Osteocyte (in vitro differentiated cells): ENCODE data around the gene RAMP1. TPM values are rescaled to one million over a fixed set of nuclear protein-coding genes. Genes with fewer than 3 reads are reported as not detected.

Experiments used
- DNase-seq: peaks from one replicate; pipeline ENCODE4 v3.0.0; 2021; ENCODE audit warnings: mixed read lengths; ENCODE audit not compliant: unreplicated experiment; ENCODE audit errors: extremely low spot score
- H3K27ac Mint-ChIP-seq: one replicate; pipeline ENCODE4 v1.8.0; 2021; ENCODE audit warnings: mild to moderate bottlenecking, mixed read lengths; ENCODE audit not compliant: unreplicated experiment
- H3K27me3 Mint-ChIP-seq: one replicate; pipeline ENCODE4 v1.8.0; 2021; ENCODE audit warnings: mixed read lengths; ENCODE audit not compliant: unreplicated experiment
- H3K36me3 Mint-ChIP-seq: one replicate; pipeline ENCODE4 v1.8.0; 2021; ENCODE audit warnings: mixed read lengths; ENCODE audit not compliant: unreplicated experiment
- H3K4me1 Mint-ChIP-seq: one replicate; pipeline ENCODE4 v1.8.0; 2021; ENCODE audit warnings: mixed read lengths; ENCODE audit not compliant: unreplicated experiment
- H3K4me3 Mint-ChIP-seq: one replicate; pipeline ENCODE4 v1.8.0; 2021; ENCODE audit warnings: mild to moderate bottlenecking, moderate library complexity, mixed read lengths; ENCODE audit not compliant: unreplicated experiment
- H3K9me3 Mint-ChIP-seq: one replicate; pipeline ENCODE4 v1.8.0; 2021; ENCODE audit warnings: mixed read lengths; ENCODE audit not compliant: unreplicated experiment
- CTCF ChIP-seq: fragments of 200-600 bp; sonication (generic); IDR thresholded peaks from 2 replicates; pipeline ENCODE4 v1.5.0; 2021; ENCODE audit warnings: antibody characterized with exemption, mild to moderate bottlenecking, moderate library complexity
- long read RNA-seq: library from polyadenylated mRNA; unstranded; transcript quantifications from one replicate; pipeline ENCODE4 v2.0.0, GENCODE V29; 2021
- total RNA-seq: library from RNA; stranded (reverse); gene quantifications from 2 replicates; pipeline ENCODE4 v1.2.1, GENCODE V29; 2021

The RAMP1 gene
- total RNA-seq = 87.9 and 93.4 TPM in 2 replicates
- long read RNA-seq, partial matches to known transcripts = 0 of 5 reads
- long read RNA-seq, other reads (novel, unspliced or antisense) = 1 of 5 reads

GRCh38 chr2:237859533-237860272 lies at the start of gene RAMP1:
TSS of gene RAMP1 (plus strand) at chr2:237859623. CDS start at chr2:237859676, 53 bp downstream.
- no peak for TF ChIP-seq CTCF
- Mint-ChIP-seq H3K4me1 (peaks cover 58% of the 10 kb centered on the region), H3K36me3 (no peaks in the 10 kb centered on the region), H3K9me3 (no peaks in the 10 kb centered on the region), H3K27me3 (peaks cover 2% of the 10 kb centered on the region), H3K27ac (peak within 1 kb of the TSS; percentile 86), H3K4me3 (peak within 1 kb of the TSS; percentile 80)
- peak; percentile 84 for DNase-seq

GRCh38 chr2:237815637-237816036 lies 43.8 kb upstream of the RAMP1 start:
- Mint-ChIP-seq H3K4me3 (no peak overlapping the region), H3K27ac (no peak overlapping the region), H3K27me3 (peaks cover 13% of the 10 kb centered on the region), H3K4me1 (peaks cover 28% of the 10 kb centered on the region), H3K36me3 (no peaks in the 10 kb centered on the region), H3K9me3 (no peaks in the 10 kb centered on the region)
- DNase-seq = no peak
- no peak for TF ChIP-seq CTCF

- TF ChIP-seq CTCF = no peak
- H3K36me3 Mint-ChIP-seq = no peaks in the 10 kb centered on the region
- peaks cover 34% of the 10 kb centered on the region for H3K4me1 Mint-ChIP-seq
- H3K27ac Mint-ChIP-seq = no peak overlapping the region
- no peaks in the 10 kb centered on the region for H3K9me3 Mint-ChIP-seq
- DNase-seq = no peak
- H3K27me3 Mint-ChIP-seq = peaks cover 12% of the 10 kb centered on the region
- H3K4me3 Mint-ChIP-seq = no peak overlapping the region
These were observed 42.9 kb upstream of the RAMP1 start for GRCh38 chr2:237816531-237816930.

GRCh38 chr2:237818066-237818473 lies 41.4 kb upstream of the RAMP1 start:
- Mint-ChIP-seq H3K9me3 (no peaks in the 10 kb centered on the region), H3K4me3 (no peak overlapping the region), H3K4me1 (peaks cover 34% of the 10 kb centered on the region), H3K27me3 (peaks cover 4% of the 10 kb centered on the region), H3K27ac (peak overlapping the region; percentile 1), H3K36me3 (no peaks in the 10 kb centered on the region)
- no peak for TF ChIP-seq CTCF
- no peak for DNase-seq

GRCh38 chr2:237819231-237819630 lies 40.2 kb upstream of the RAMP1 start:
- no peak for DNase-seq
- Mint-ChIP-seq H3K4me3 (no peak overlapping the region), H3K36me3 (no peaks in the 10 kb centered on the region), H3K27ac (no peak overlapping the region), H3K4me1 (peaks cover 34% of the 10 kb centered on the region), H3K9me3 (no peaks in the 10 kb centered on the region), H3K27me3 (peaks cover 3% of the 10 kb centered on the region)
- TF ChIP-seq CTCF = no peak
